GM18868 (cell line): Measurements from ENCODE around the gene SMC1A.
"Not testable (repeated sequence)": the region's sequence is repeated elsewhere in the genome, so short reads cannot be mapped to it uniquely, and the experiment has no call there.

ENCODE experiments used
- ATAC-seq: cut with Tn5 transposase; IDR thresholded peaks from one replicate; pipeline ENCODE4 v1.9.1; 2021; ENCODE audit warnings: mild to moderate bottlenecking, moderate library complexity; ENCODE audit not compliant: unreplicated experiment

The SMC1A gene

DNA sequence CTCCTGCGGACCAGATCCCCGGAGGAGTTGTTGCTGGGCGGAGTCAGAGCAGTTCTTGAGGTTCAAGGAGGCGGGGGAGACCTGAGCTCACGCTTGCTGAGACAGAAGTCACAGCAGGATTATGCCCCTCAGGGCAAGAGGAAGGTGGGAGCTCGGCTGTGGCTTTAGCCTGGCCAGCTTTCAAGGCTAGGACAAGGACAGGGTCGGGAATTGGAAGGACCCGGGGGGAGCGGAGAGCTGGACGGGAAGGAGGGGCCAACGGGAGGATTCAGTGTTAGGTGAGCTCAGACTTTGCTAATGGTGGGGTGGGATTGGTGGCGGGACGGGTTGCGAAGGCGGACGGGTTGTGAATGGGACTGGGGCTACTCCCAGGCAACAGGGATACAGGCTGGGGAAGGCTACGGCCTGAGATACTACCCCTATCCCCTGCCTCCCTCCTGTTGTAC is 430 bp upstream of the SMC1A start, which contains the start of gene RIBC1:
RIBC1 (plus strand) TSS at position 13 of the 446 bp plus-strand sequence. CDS start 3,404 bp downstream, outside the sequence.
- ATAC-seq, result no peak

DNA sequence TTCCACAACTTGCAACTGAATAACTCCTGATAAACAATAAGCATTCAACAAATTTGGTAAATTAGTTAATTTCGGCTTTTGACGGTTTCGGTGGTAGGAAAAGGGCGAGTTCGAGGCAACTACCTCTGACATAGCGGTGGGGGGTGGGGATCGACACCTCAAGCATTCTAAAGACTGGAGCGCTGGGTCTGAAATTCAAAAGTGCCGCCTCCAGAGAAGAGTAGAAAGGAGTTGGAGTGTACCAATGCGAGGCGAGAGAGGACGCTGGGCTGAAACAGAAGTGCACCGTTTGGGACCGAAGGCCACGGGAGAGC is 725 bp downstream of the SMC1A start:
- peak; percentile 9 for ATAC-seq

DNA sequence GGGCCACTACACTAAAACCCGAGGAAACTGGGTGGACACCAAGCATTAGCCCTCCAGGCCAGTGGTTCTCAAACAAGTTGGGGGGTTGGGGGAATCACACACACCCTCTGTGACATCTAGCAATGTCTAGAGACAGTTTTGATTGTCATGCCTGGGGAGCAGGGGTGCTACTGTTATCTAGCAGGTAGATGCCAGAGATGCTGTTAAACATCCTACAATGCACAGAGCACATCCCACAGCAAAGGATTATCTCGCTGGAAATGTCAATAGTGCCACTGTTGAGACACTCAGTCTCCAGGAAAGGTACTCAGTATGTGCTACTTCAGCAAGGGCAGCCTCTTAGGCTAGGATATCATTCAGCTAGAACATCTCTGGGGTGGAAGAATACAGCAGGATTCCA is 1.3 kb downstream of the SMC1A start:
- ATAC-seq, result no peak

DNA sequence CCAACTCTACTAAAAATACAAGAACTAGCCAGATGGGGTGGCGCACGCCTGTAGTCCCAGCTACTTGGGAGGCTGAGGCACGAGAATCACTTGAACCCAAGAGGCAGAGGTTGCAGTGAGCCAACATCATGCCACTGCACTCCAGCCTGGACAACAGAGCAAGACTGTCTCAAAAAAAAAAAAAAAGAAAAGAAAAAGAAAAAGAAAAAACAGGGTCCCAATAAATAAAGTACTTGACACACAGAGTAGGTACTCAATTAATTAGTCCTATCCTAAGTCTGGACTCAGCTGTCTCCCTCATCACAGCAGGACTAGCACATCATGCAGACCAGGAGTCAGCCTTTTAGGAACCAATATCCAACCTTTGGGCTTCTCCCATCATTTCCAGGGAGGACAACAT is 2.1 kb downstream of the SMC1A start:
- ATAC-seq, result not testable (repeated sequence)

DNA sequence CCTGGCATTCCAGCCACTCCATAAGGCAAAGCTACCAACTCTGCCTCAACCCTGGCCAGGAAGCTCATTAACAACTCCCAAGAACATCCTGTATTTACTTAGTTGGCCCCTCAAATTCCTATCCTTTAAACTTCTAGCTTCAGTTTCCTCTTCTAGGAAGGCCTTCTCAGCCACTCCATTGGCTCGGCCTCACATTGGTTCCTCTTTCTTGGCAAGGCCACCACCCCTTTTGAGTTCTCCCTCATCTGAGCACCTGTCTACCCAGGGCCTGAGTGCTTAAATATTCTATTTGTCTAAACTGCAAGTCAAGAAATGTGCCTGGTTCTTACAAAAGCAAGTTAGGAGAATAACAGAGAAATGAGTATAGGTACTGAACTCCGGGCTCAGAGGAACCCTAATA is 10.0 kb downstream of the SMC1A start:
- ATAC-seq, result no peak

DNA sequence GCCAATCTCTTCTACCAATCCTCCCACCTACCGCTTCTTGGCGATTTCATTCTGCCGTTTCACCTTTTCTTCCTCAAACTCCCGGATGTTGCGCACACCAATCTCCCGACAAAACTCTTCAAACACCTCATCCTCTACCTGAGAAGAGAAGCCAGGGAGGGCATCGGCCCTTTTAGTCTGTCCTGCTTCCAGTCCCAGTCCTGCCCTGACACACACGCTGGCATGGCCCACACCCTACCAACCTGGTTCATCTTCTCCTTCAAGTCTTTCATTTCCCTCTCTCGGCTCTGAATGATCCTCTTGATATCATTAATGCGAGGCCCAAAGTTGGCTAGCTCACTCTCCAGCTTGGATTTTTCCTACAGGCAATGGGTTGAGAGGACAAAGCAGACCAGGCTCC is 18.9 kb downstream of the SMC1A start:
- ATAC-seq, result no peak

DNA sequence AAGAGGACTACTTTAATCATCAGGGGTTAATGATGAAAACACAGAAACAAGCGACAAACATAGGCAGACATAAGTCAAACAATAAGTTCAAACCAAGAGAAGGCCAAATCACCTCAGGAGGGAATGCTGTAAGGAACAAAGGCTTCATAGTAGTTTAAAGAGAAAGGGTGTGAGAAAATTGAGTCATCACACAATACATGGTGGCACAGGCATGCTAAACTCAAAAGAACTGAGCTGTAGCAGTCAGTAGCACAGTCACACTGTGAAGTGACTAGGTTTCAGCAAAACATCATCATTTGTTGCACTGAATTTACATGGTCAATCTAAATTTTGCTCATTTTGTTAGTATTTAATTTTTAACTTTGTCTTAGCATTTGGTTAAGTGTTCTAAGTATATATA is 24.2 kb downstream of the SMC1A start:
- no peak for ATAC-seq

DNA sequence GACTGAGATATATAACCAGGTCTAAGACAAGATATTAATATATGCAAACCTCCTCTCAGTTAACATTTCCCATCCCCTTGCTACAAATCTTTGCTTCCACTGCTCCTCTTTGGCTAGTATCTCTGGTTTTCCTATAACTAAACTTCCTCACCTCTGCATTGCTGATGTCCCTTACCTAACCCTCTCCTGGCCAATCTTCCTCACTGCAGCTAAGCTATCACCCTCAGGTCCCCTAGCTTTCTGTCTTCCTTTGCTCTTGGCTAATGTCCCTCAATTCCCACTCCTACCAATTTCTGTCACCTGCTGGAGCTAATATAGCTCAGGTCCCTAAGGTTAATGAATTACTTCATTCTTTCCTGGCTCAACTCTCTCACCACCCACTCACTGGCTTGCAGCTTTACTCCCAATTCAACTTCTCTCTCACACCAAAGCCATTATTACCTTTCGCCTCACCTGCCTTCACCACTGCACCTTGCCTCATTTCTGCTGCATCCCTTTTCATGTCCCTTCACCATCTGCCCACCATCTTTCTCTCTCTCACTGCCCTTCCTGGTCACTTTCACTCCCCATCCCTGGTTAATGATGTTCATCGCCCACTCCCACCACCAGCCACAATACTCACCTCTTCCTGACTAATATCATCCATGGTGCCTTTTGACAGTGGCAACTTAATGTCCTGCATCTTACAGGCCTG is 26.7 kb downstream of the SMC1A start:
- no peak for ATAC-seq

DNA sequence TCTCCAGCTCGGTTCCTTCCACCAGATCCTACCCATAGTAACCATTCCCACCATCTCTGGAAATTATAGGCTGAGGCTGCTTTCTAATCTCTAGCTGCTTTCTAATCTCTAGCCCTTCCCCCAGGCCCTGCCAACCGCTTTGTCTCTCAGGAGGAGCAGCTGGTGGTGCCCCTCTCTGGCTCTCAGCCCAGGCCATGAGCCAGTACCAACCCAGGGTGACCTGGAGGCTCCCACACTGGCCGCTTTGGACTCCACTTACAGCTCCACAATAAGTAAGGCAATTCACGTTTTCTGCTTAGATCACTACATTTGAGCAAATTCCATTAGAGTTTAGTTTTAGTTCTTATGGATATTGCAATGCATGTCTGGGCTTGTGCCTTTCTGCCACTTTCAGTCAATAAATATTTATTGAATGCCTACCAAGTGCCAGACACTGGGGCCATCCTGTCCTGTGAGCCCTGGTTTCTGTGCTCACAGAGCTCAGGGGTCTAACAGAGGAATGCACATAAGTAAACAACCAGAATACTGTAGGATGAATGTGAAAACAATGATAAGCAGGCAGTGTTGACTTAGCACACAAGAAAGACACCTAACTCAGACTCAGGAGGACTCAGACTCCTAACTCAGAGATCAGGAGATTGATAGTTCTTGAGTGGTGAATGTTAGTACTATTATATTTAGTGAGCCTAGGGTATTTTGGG is 38.9 kb downstream of the SMC1A start:
- no peak for ATAC-seq

DNA sequence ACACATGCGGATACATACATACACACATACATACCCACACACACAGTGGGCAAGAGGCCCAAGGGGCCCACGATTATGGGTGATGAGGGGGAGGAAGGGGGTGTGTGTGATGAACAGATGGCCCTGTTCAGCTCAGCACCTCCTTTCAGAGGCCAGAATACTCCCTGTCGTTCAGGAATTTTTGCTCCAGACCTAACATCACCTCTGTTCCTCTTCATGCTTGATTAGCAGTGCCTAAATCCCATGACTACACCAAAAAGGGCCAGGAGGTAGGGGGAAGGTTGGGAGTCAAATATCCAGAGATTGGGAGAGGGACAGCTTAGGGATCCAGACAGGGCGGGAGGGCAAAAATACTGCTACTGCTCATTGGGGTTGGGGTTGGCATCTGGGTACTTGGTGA is 42.7 kb downstream of the SMC1A start:
- no peak for ATAC-seq

DNA sequence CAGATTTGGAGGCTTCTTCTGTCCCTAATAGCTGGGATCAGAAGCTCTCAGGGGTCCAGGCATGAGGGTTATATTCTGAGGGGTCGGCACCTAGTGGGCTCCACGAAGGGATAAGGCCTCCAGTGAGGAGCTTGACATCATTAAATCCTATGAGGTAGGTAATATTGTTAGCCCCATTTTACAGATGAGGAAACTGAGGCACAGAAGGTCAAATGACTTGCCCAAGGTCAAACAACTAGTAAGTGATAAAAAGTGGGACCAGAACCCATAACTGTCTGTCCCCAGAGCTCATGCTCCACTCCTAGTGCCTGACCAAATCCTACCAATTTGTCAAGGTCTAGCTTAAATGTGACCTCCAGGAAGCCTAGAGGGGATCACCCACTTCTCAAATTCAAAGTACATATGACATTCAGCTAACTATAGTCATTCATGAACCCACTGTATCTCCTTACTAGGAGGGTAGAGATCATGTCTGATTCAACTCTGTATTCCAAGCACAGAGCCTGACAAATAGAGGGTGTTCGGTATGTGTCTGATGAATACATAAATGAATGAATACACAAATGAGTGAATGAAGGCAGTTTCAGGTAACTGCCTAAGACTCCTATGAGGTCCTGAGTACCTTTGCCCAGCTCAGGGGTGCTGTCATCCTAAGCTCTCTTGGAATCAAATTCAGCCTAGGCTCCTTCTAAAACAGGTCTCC is 43.3 kb downstream of the SMC1A start:
- ATAC-seq, result no peak

DNA sequence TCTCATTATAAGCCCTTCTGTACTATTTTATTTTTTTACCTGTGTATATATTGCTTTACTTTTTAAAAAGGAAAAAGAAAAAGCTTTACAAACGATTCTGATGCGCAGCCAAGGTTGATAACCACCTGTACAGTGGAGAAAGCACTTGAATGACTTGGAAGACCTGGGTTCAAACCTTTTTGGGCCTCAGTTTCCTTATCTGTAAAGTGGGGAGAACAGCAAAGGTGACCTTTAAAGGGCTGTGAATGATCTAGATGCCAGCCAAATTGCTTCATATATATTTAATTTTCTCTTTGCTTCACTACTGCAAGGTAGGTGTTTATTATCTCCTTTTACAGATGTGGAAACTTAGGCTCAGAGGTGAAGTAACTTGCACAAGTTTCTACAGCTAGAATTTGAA is 45.0 kb downstream of the SMC1A start:
- no peak for ATAC-seq

DNA sequence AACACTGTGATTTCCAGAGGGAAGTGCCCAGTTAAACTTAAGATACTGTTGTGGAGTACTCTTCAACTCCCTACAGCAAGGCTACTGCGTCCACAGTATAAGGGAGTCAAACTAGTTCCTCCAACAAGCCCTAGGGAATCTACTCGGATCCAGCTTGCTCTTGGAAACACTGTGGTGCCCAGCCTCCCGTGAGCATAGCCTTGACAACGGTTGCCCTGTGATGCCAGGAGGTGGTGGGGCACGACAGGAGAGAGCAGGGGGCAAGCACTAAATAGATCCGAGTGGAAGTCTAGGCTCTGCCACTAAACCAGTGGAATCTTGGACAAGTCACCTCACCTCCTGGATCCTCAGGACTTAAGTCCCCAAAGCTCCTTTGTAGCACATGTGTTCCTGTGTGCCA is 45.6 kb downstream of the SMC1A start:
- ATAC-seq, result no peak

DNA sequence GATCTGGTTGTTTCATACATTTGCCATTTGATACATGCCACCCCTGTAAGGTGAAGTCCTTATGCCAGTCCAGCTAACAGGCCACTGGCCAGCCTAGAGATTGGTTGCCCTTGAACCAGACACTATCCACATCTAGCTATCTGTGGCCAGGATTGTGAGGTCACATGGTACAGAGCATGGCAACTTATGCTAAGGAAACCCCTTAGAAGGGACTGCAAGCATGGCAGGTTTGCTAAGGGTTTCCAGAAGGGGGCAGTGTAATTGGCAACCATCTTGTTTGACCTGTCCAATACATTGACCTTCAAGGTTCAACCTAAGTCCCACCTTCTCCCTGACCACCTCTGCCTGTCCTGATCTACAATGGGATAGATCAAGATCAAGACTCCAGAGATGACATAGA is 47.5 kb downstream of the SMC1A start:
- no peak for ATAC-seq

DNA sequence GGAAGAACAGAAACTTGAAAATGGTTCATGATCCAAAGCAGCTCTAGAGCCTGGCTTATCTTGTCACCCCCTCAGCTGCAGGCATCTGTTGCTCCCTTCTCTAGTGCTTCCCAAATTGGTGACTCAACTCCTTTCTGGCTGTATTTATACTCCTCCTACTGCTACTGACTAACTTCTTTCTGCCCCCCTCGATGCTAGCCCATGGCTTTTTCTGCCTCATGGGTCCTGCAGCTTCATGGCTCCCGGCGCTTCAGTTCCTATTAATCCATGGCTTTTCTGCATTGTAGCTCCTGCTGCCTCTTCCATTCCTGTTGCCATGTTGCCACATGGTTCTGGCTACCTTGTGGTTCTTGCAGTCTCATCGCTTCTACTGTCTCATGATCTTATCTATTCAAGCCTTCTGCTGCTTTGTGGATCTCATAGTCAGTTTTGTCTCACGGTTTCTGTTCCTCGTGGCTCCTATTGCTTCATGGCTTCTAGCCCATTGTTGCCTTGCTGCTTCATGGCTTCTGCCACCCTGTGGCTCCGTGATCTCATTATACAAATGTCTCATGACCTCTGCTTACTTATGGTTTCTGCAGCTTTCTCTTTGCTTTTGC is 48.1 kb downstream of the SMC1A start:
- no peak for ATAC-seq

DNA sequence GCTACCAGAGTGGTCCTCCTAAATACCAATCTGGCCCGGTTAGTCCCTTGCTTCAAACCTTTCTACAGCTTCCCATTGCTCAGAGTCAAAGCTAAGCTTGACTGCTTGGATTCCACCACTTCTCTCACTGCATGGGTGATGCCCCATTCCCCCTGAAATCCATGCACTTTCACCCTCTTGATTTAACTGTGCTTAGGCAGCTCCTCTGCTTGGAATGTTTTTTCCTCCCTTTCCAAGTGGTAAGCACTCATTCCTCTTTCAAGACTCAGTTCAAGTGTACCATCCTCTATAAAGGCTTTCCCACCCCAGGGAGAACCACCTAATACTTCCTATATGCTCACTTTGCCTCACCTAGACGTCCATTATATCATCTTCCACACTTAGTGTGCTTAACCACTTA is 49.1 kb downstream of the SMC1A start:
- no peak for ATAC-seq

DNA sequence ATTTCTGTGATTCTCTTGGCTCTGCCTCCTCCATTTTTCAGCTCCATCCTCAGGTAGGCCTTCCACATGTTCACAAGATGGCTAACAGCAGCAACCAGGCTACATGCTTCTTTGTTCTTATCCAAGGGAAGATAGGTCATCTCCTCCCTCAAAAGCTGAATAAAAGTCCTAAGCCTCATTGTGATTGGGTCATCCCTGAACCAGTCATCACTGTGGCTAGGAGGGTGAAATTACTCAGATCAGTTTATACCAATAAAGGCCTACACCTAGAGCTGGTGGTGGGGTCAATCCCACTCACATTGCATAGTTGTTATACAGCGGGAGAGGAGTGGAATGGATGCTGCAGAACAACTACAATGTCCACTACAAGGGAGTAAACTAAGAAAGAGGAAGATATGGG is 56.0 kb downstream of the SMC1A start:
- ATAC-seq, result not testable (repeated sequence)

DNA sequence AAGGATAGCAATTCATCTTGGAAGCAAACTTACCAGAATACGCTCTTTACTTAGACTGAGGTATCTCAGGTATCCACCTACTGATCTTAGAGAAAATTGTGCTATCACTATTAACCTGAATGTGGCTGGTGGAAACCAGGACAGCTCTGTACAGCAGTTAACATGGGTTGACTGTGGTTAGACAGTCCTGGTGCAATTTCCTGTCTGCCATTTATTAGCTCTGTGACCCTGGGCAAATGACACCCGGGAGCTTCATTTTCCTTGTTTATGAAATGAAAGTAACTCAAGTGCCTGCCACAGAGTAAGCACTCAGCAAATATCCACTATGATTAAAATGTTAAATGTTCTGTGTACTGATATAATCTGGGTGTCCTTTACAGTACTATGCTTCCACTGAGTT is 60.0 kb downstream of the SMC1A start:
- ATAC-seq, result no peak

DNA sequence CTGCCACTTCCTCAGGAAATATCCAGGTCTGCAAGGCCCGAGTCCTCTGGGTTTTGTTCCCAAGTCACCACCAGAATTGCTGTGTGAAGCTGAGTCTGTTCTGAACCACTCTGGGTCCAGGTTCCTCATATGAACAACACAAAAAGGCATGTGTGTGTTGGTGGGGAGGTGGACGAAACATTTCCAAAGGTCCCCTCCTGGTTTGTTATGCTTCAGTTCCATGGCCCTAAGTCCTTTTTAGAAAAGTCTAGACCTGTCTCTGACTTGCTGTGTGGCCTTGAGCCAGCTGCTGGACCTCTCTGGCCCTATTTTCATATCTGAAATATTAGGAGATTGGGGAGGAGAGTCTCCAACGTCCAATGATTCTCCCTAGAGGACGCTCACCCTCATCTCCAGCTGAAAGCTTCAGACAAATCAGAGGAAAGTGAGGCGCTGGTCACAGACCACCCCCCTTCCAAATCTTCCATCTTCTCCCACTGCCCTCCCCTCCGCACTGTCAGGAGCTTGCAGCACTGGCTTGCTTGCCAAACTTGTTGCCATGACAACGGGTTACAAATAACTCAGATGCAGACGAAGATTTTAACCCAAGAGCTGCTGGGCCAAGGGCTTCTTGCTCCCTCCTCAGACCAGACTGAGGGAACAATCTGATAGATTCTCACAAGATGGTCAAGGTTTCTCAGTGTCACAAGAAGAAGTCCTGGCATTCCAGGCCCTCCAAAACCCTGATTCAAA is 64.5 kb downstream of the SMC1A start:
- ATAC-seq, result no peak

DNA sequence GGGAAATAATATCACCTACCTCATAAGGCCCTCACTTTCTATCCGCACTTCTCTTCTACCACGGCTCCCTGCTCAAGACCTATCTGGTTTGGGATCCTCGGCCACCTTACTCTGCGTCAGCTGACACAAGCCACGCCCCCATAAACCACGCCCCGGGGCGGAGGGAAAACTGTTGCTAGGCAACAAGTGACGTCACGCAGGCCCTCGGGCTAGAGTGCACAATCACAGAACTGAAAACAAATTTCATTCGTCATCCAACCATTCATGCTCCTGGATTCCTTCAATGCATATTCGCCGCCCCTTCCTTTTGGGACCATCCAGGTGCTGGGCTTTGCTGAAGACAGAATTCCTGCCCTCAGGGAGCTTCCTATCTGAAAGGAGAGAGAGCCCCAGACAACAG is 66.3 kb downstream of the SMC1A start:
- ATAC-seq, result no peak

DNA sequence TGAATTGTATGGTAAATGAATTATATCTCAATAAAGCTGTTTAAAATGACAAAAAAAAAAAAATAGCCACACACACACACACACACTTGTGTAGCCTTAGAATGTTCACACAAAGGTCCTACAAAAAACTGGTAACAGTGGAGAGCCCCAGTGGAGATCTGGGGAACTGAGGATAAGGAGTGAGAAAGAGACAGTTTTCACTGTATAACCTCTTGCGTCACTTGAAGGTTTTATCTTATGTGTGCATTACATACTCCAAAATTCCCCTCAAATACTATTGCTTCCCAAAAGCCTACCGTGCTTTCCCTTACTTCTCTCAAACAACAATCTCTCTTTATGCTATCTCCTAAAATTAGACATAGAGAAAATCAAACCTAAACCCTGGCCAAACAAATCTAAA is 67.8 kb downstream of the SMC1A start:
- ATAC-seq, result no peak
